ACC112 (cell line): ENCODE data around the gene PJA2.
"Not testable (repeated sequence)": the region's sequence is repeated elsewhere in the genome, so short reads cannot be mapped to it uniquely, and the experiment has no call there.

Experiments used
- H2AFZ ChIP-seq: fragments of 200-600 bp; sonication (generic); one replicate; pipeline ENCODE4 v1.6.0; 2017; ENCODE audit warnings: antibody characterized with exemption, low read length; ENCODE audit not compliant: unreplicated experiment
- H3K27ac ChIP-seq: fragments of 200-600 bp; sonication (generic); 2 replicates; pipeline ENCODE4 v1.5.1; 2014; ENCODE audit warnings: low read depth, mild to moderate bottlenecking, antibody characterized with exemption, low read length, moderate library complexity
- H3K27me3 ChIP-seq: fragments of 200-600 bp; sonication (generic); 2 replicates; pipeline ENCODE4 v1.6.1; 2014; ENCODE audit warnings: mild to moderate bottlenecking, antibody characterized with exemption, low read length, moderate library complexity, mixed read lengths; ENCODE audit not compliant: insufficient read depth
- H3K36me3 ChIP-seq: fragments of 200-600 bp; sonication (generic); 2 replicates; pipeline ENCODE4 v1.6.1; 2016; ENCODE audit warnings: mild to moderate bottlenecking, antibody characterized with exemption, low read length, moderate library complexity, mixed read lengths; ENCODE audit not compliant: insufficient read depth
- H3K4me1 ChIP-seq: fragments of 200-600 bp; sonication (generic); one replicate; pipeline ENCODE4 v1.6.1; 2016; ENCODE audit warnings: low read length, mixed read lengths; ENCODE audit not compliant: insufficient read depth, unreplicated experiment, control insufficient read depth
- H3K4me3 ChIP-seq: fragments of 200-600 bp; sonication (generic); 2 replicates; pipeline ENCODE4 v1.5.1; 2014; ENCODE audit warnings: mild to moderate bottlenecking, low read depth, low read length
- H3K79me2 ChIP-seq: fragments of 200-600 bp; sonication (generic); one replicate; pipeline ENCODE4 v1.6.0; 2016; ENCODE audit warnings: low read length; ENCODE audit not compliant: control insufficient read depth, unreplicated experiment, insufficient read depth

Gene PJA2

GRCh38 chr5:109425521-109425920 is 15.7 kb upstream of the PJA2 start:
- not testable (repeated sequence) for H3K36me3 ChIP-seq, H3K4me3 ChIP-seq, H3K79me2 ChIP-seq, H2AFZ ChIP-seq, H3K27me3 ChIP-seq, H3K27ac ChIP-seq
- peaks cover 16% of the 10 kb centered on the region for H3K4me1 ChIP-seq

- Histone ChIP-seq H3K4me3 (no peak overlapping the region), H3K27ac (no peak overlapping the region), H2AFZ (peak overlapping the region; percentile 17), H3K27me3 (no peaks in the 10 kb centered on the region), H3K4me1 (peaks cover 6% of the 10 kb centered on the region), H3K79me2 (no peaks in the 10 kb centered on the region), H3K36me3 (no peaks in the 10 kb centered on the region)
These were observed 12.2 kb upstream of the PJA2 start for GRCh38 chr5:109421956-109422355.

GRCh38 chr5:109418712-109419352 is 9.1 kb upstream of the PJA2 start:
- Histone ChIP-seq H3K27me3 (no peaks in the 10 kb centered on the region), H2AFZ (no peak overlapping the region)

GRCh38 chr5:109416882-109417281 is 7.1 kb upstream of the PJA2 start:
- Histone ChIP-seq H3K4me3 (no peak overlapping the region), H3K79me2 (no peaks in the 10 kb centered on the region), H3K36me3 (no peaks in the 10 kb centered on the region), H3K4me1 (peaks cover 4% of the 10 kb centered on the region), H2AFZ (no peak overlapping the region), H3K27ac (no peak overlapping the region), H3K27me3 (no peaks in the 10 kb centered on the region)

More at GRCh38 chr5:109418712-109419352, 9.1 kb upstream of the PJA2 start:
- Histone ChIP-seq H3K36me3 (no peaks in the 10 kb centered on the region), H3K4me3 (no peak overlapping the region), H3K4me1 (no peaks in the 10 kb centered on the region), H3K79me2 (no peaks in the 10 kb centered on the region), H3K27ac (no peak overlapping the region)

- not testable (repeated sequence) for H3K36me3 ChIP-seq, H2AFZ ChIP-seq, H3K79me2 ChIP-seq, H3K27ac ChIP-seq, H3K27me3 ChIP-seq, H3K4me3 ChIP-seq
- H3K4me1 ChIP-seq = peaks cover 13% of the 10 kb centered on the region
These were observed 4.2 kb upstream of the PJA2 start for GRCh38 chr5:109413921-109414461.

- Histone ChIP-seq H2AFZ (no peak overlapping the region), H3K27me3 (no peaks in the 10 kb centered on the region), H3K79me2 (peaks cover 7% of the 10 kb centered on the region), H3K27ac (no peak overlapping the region), H3K36me3 (no peaks in the 10 kb centered on the region), H3K4me3 (no peak overlapping the region), H3K4me1 (peaks cover 13% of the 10 kb centered on the region)
These were observed 3.7 kb upstream of the PJA2 start for GRCh38 chr5:109413458-109413857.

GRCh38 chr5:109412981-109413402 is 3.2 kb upstream of the PJA2 start:
- H3K79me2 ChIP-seq = peaks cover 11% of the 10 kb centered on the region
- no peak overlapping the region for H2AFZ ChIP-seq
- no peaks in the 10 kb centered on the region for H3K27me3 ChIP-seq
- no peak overlapping the region for H3K4me3 ChIP-seq
- H3K4me1 ChIP-seq = peaks cover 13% of the 10 kb centered on the region
- H3K27ac ChIP-seq = no peak overlapping the region
- H3K36me3 ChIP-seq = no peaks in the 10 kb centered on the region

GRCh38 chr5:109411627-109412026 is 1.9 kb upstream of the PJA2 start:
- no peaks in the 10 kb centered on the region for H3K27me3 ChIP-seq
- peaks cover 25% of the 10 kb centered on the region for H3K79me2 ChIP-seq
- peak overlapping the region; percentile 83; the same call in 1 of the 2 replicates for H3K4me3 ChIP-seq
- H3K36me3 ChIP-seq = no peaks in the 10 kb centered on the region
- peaks cover 23% of the 10 kb centered on the region for H3K4me1 ChIP-seq
- no peak overlapping the region for H2AFZ ChIP-seq
- H3K27ac ChIP-seq = peak overlapping the region; percentile 99

- Histone ChIP-seq H3K27me3 (no peaks in the 10 kb centered on the region), H3K27ac (peak overlapping the region; percentile 99), H2AFZ (peak overlapping the region; percentile 86), H3K4me3 (peak overlapping the region; percentile 83), H3K36me3 (no peaks in the 10 kb centered on the region), H3K79me2 (peaks cover 30% of the 10 kb centered on the region), H3K4me1 (peaks cover 28% of the 10 kb centered on the region)
These were observed 1.4 kb upstream of the PJA2 start for GRCh38 chr5:109411149-109411514.

GRCh38 chr5:109410389-109411148 is 795 bp upstream of the PJA2 start:
- no peaks in the 10 kb centered on the region for H3K36me3 ChIP-seq
- H3K27me3 ChIP-seq = no peaks in the 10 kb centered on the region
- peak overlapping the region; percentile 99 for H3K27ac ChIP-seq
- H3K79me2 ChIP-seq = peaks cover 35% of the 10 kb centered on the region
- H3K4me1 ChIP-seq = peaks cover 29% of the 10 kb centered on the region
- H2AFZ ChIP-seq = peak overlapping the region; percentile 86
- peak overlapping the region; percentile 83 for H3K4me3 ChIP-seq
